HepG2 (cell line): ENCODE measurements around the gene ZFPM1. TPM values are rescaled to one million over a fixed set of nuclear protein-coding genes. Genes with fewer than 3 reads are reported as not detected.
A peak's percentile ranks its signal among the peaks of the same experiment; 100 is the strongest.

ENCODE experiments used
- AGO1 ChIP-seq: fragments of 200-400 bp; formaldehyde crosslinking; IDR thresholded peaks from 2 replicates; pipeline ENCODE4 v1.6.1; 2017; ENCODE audit warnings: mild to moderate bottlenecking, low read depth, low read length, moderate library complexity; ENCODE audit not compliant: poor library complexity, severe bottlenecking
- ATF7 ChIP-seq, 2 experiments: fragments of 450-650 bp in 1 of 2; sonication (generic) in 1 of 2; formaldehyde crosslinking in 1 of 2; IDR thresholded peaks; 2 replicates each; pipeline versions ENCODE4 v1.4.0 to v1.6.1; 2016 to 2020; ENCODE audit warnings: antibody characterized with exemption in 1 of 2, mild to moderate bottlenecking in 1 of 2, missing genetic modification reagents in 1 of 2
- CBX1 ChIP-seq: IDR thresholded peaks from one replicate; pipeline ENCODE4 v1.6.1; 2016; ENCODE audit warnings: antibody characterized with exemption, low read depth
- CENPX ChIP-seq: sonication (generic); formaldehyde crosslinking; IDR thresholded peaks from 2 replicates; pipeline ENCODE4 v1.9.0; 2021; ENCODE audit warnings: mild to moderate bottlenecking, missing genetic modification reagents, moderate library complexity
- CREB1 ChIP-seq, 2 experiments: fragments of 450-650 bp in 1 of 2; IDR thresholded peaks; 2 replicates each; pipeline ENCODE4 v1.6.1; 2016 to 2017; ENCODE audit warnings: control low read depth in 1 of 2, mild to moderate bottlenecking in 1 of 2, missing compliant biosample characterization in 1 of 2, missing genetic modification characterization in 1 of 2
- CREB3 ChIP-seq: sonication (generic); formaldehyde crosslinking; IDR thresholded peaks from 2 replicates; pipeline ENCODE4 v1.5.0; 2020; ENCODE audit warnings: missing genetic modification reagents
- IRX3 ChIP-seq: sonication (generic); formaldehyde crosslinking; IDR thresholded peaks from 2 replicates; pipeline ENCODE4 v1.8.1; 2023; ENCODE audit warnings: mild to moderate bottlenecking, low read depth, missing genetic modification reagents, borderline replicate concordance
- NR1H2 ChIP-seq: sonication (generic); formaldehyde crosslinking; IDR thresholded peaks from 2 replicates; pipeline ENCODE4 v1.8.1; 2022; ENCODE audit warnings: low read depth, missing genetic modification reagents, borderline replicate concordance
- PCBP1 ChIP-seq: fragments of 200-400 bp; formaldehyde crosslinking; IDR thresholded peaks from 2 replicates; pipeline ENCODE4 v1.6.1; 2017; ENCODE audit warnings: mild to moderate bottlenecking, low read depth, low read length, borderline replicate concordance
- POLR2AphosphoS2 ChIP-seq: IDR thresholded peaks from 2 replicates; pipeline ENCODE4 v1.6.1; 2011; ENCODE audit warnings: low read depth, low read length, improper control_type of control experiment
- POLR2G ChIP-seq: fragments of 200-400 bp; formaldehyde crosslinking; IDR thresholded peaks from 2 replicates; pipeline ENCODE4 v1.6.1; 2018; ENCODE audit warnings: mild to moderate bottlenecking, low read depth, low read length, moderate library complexity
- RFX3 ChIP-seq: IDR thresholded peaks from 2 replicates; pipeline ENCODE4 v1.6.1; 2016; ENCODE audit warnings: missing biosample characterization, missing genetic modification reagents
- STAG1 ChIP-seq: sonication (generic); formaldehyde crosslinking; IDR thresholded peaks from 2 replicates; pipeline ENCODE4 v1.4.0; 2020; ENCODE audit warnings: missing genetic modification reagents
- TARDBP ChIP-seq: sonication (generic); formaldehyde crosslinking; IDR thresholded peaks from 2 replicates; pipeline ENCODE4 v1.8.0; 2022; ENCODE audit warnings: mild to moderate bottlenecking, missing genetic modification reagents
- THAP8 ChIP-seq: sonication (generic); formaldehyde crosslinking; IDR thresholded peaks from 2 replicates; pipeline ENCODE4 v1.5.1; 2020; ENCODE audit warnings: missing genetic modification reagents, mild to moderate bottlenecking, borderline replicate concordance
- TMF1 ChIP-seq: sonication (generic); formaldehyde crosslinking; IDR thresholded peaks from 2 replicates; pipeline ENCODE4 v1.8.1; 2022; ENCODE audit warnings: low read depth, missing genetic modification reagents
- U2AF2 ChIP-seq: fragments of 200-400 bp; formaldehyde crosslinking; IDR thresholded peaks from 2 replicates; pipeline ENCODE4 v1.6.1; 2017; ENCODE audit warnings: low read depth, mild to moderate bottlenecking, low read length
- ZMYM3 ChIP-seq: sonication (generic); formaldehyde crosslinking; IDR thresholded peaks from 2 replicates; pipeline ENCODE4 v1.5.1; 2020; ENCODE audit warnings: mild to moderate bottlenecking, missing genetic modification reagents
- ZNF10 ChIP-seq: sonication (generic); formaldehyde crosslinking; IDR thresholded peaks from 2 replicates; pipeline ENCODE4 v1.4.0; 2020; ENCODE audit warnings: mild to moderate bottlenecking, low read depth, missing genetic modification reagents, borderline replicate concordance
- ZNF180 ChIP-seq: sonication (generic); formaldehyde crosslinking; IDR thresholded peaks from 2 replicates; pipeline ENCODE4 v1.4.0; 2020; ENCODE audit warnings: low read depth, missing genetic modification reagents, borderline replicate concordance
- ZNF205 ChIP-seq: IDR thresholded peaks from 2 replicates; pipeline ENCODE4 v1.6.1; 2018; ENCODE audit warnings: missing biosample characterization, missing genetic modification reagents
- ZNF224 ChIP-seq: sonication (generic); formaldehyde crosslinking; IDR thresholded peaks from 2 replicates; pipeline ENCODE4 v1.5.0; 2020; ENCODE audit warnings: mild to moderate bottlenecking, missing genetic modification reagents
- ZNF232 ChIP-seq: sonication (generic); formaldehyde crosslinking; IDR thresholded peaks from 2 replicates; pipeline ENCODE4 v1.4.0; 2020; ENCODE audit warnings: missing genetic modification reagents, borderline replicate concordance
- ZNF253 ChIP-seq: sonication (generic); formaldehyde crosslinking; IDR thresholded peaks from 2 replicates; pipeline ENCODE4 v1.8.0; 2022; ENCODE audit warnings: mild to moderate bottlenecking, missing genetic modification reagents, borderline replicate concordance
- ZNF740 ChIP-seq: sonication (generic); formaldehyde crosslinking; IDR thresholded peaks from 2 replicates; pipeline ENCODE4 v1.4.0; 2020; ENCODE audit warnings: missing genetic modification reagents
- ZNF772 ChIP-seq: sonication (generic); formaldehyde crosslinking; IDR thresholded peaks from 2 replicates; pipeline ENCODE4 v1.5.0; 2020; ENCODE audit warnings: mild to moderate bottlenecking, missing genetic modification reagents
- polyA plus RNA-seq, 8 experiments: library from polyadenylated mRNA; depleted of rRNA in 3 of 8; stranded (reverse) in 7 of 8; unstranded in 1 of 8; fragments of >200 nt; fragmentation: Illumina TruSeq in 4 of 8; extraction: Trizol in 4 of 8; gene quantifications; 2 replicates each; pipeline versions ENCODE4 v1.2.1 to v1.2.3, GENCODE V29; 2011 to 2016; ENCODE audit warnings: low read depth in 4 of 8, missing spikeins in 1 of 8, mixed read lengths in 1 of 8; ENCODE audit not compliant: insufficient read depth in 1 of 8
- total RNA-seq, 5 experiments: library from RNA; depleted of rRNA; stranded (reverse); fragments of >200 nt; fragmentation: Illumina TruSeq; extraction: Trizol; gene quantifications; 2 replicates each; pipeline ENCODE4 v1.2.3, GENCODE V29; 2016; ENCODE audit warnings: low read depth in 1 of 5
- TF ChIP-seq, protein P1 (sequence below): sonication (generic); formaldehyde crosslinking; IDR thresholded peaks from 2 replicates; pipeline ENCODE4 v1.8.0; 2022; ENCODE audit warnings: mild to moderate bottlenecking, missing genetic modification reagents; ENCODE audit not compliant: insufficient replicate concordance

Gene ZFPM1
- total and polyA plus RNA-seq, 2 of the 13 experiments (the other 11 are each of a cell fraction or from before 2014, with no cell fraction given), result 1.3 to 3.8 TPM

DNA sequence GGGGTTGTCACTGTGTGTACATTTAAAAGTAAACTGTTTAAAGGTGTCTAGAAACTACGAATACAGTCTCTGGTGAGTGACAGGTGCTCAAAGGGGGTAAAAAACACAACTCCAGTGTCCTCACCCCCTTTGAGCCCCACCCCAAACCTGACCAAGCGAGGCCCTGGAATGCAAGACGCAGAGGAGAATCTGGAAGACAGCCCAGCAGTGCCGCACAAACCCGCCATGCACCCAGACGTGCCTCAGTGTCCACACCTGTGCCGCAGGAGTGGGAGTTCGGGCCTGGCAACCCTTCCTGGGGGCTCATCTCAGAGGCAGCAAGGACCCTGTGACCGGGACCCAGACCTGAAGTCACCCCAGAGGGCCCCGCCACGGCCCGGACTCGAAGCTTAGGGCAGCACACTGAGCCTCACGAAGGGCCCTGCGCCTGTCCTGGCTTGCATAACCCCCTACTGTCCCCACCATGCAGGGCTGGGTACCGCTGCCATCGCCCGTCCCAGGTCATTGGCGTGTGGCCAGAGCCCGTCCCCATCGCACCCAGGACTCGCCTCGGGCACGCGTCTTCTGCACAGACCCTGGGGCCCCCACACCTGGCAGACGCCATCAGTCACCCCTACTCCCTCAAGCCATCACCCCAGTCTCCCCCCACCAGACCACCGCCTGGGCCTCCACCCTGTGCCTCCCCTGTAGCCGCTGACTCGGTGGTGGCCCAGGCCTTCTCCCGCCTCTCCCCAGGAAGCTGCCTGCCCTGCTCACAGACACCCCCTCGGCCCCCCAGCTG lies 84.1 kb downstream of the ZFPM1 start (continued):
- TF ChIP-seq CREB1 (IDR thresholded peaks at IDR 0.05), result no peak
- TF ChIP-seq CREB1 (CRISPR knock-in tag; IDR thresholded peaks at IDR 0.05), result no peak
- peak; percentile 34; the same call in 1 of the 2 replicates for TF ChIP-seq STAG1 (CRISPR knock-in tag)
- TF ChIP-seq NR1H2 (CRISPR knock-in tag), result no peak
- no peak for TF ChIP-seq ZNF772
- no peak for TF ChIP-seq ZNF205 (CRISPR knock-in tag)
- no peak for TF ChIP-seq ZNF224
- no peak for TF ChIP-seq ZMYM3
- TF ChIP-seq CENPX, result no peak
- peak; percentile 64; the same call in 1 of the 2 replicates for TF ChIP-seq PCBP1
- no peak for TF ChIP-seq TARDBP (CRISPR knock-in tag)
- TF ChIP-seq ATF7 (IDR thresholded peaks at IDR 0.05), result no peak
- TF ChIP-seq ATF7 (CRISPR knock-in tag; IDR thresholded peaks at IDR 0.05), result no peak
- TF ChIP-seq ZNF10 (CRISPR knock-in tag), result no peak
- TF ChIP-seq TMF1 (CRISPR knock-in tag), result 0 out of 2 replicates have a peak, but pooled peaks have one; percentile 14
- TF ChIP-seq THAP8, result no peak
- no peak for TF ChIP-seq ZNF232
- no peak for TF ChIP-seq ZNF740
- TF ChIP-seq POLR2AphosphoS2, result no peak
- no peak for TF ChIP-seq CBX1
- TF ChIP-seq U2AF2, result no peak
- peak; percentile 28 for TF ChIP-seq AGO1
- TF ChIP-seq RFX3 (CRISPR knock-in tag), result no peak
- no peak for TF ChIP-seq ZNF253 (CRISPR knock-in tag)
- TF ChIP-seq IRX3 (CRISPR knock-in tag), result no peak
- no peak for TF ChIP-seq ZNF180
- TF ChIP-seq POLR2G, result peak; percentile 28; the same call in 1 of the 2 replicates
- TF ChIP-seq, protein P1, sequence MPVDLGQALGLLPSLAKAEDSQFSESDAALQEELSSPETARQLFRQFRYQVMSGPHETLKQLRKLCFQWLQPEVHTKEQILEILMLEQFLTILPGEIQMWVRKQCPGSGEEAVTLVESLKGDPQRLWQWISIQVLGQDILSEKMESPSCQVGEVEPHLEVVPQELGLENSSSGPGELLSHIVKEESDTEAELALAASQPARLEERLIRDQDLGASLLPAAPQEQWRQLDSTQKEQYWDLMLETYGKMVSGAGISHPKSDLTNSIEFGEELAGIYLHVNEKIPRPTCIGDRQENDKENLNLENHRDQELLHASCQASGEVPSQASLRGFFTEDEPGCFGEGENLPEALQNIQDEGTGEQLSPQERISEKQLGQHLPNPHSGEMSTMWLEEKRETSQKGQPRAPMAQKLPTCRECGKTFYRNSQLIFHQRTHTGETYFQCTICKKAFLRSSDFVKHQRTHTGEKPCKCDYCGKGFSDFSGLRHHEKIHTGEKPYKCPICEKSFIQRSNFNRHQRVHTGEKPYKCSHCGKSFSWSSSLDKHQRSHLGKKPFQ (CRISPR knock-in tag), result no peak
- TF ChIP-seq CREB3 (CRISPR knock-in tag), result no peak
